ENCODE measurements around the gene SBK3. TPM values are rescaled to one million over a fixed set of nuclear protein-coding genes. Genes with fewer than 3 reads are reported as not detected.

SBK3 gene
- total RNA-seq, 1 donor from 2014 or later, result 1.8 TPM

- H3K9me3 ChIP-seq, result no peaks in the 10 kb centered on the region
- H3K4me1 ChIP-seq, result peaks cover 24% of the 10 kb centered on the region
- ATAC-seq, result peak; percentile 29
- intact Hi-C loops (cut with DNase I), result no loop called here
- no peak for DNase-seq
- no peak for TF ChIP-seq CTCF (IDR thresholded peaks at IDR 0.05)
- H3K27me3 ChIP-seq, result no peaks in the 10 kb centered on the region
- H3K4me3 ChIP-seq, result peak overlapping the region; percentile 89
- H3K27ac ChIP-seq, result peak overlapping the region; percentile 88
- H3K36me3 ChIP-seq, result no peaks in the 10 kb centered on the region
Measured at GRCh38 chr19:55581823-55582223, 36.5 kb upstream of the SBK3 start.

- H3K4me1 ChIP-seq, result peaks cover 19% of the 10 kb centered on the region
- no peaks in the 10 kb centered on the region for H3K36me3 ChIP-seq
- TF ChIP-seq CTCF (IDR thresholded peaks at IDR 0.05), result no peak
- H3K27me3 ChIP-seq, result no peaks in the 10 kb centered on the region
- ATAC-seq (no peak), DNase-seq (no peak)
- intact Hi-C loops (cut with DNase I), result no loop called here
- H3K27ac ChIP-seq, result peak overlapping the region; percentile 88
- H3K9me3 ChIP-seq, result no peaks in the 10 kb centered on the region
- H3K4me3 ChIP-seq, result peak overlapping the region; percentile 89
Measured at GRCh38 chr19:55581145-55581822, 35.9 kb upstream of the SBK3 start.

- ATAC-seq, result peak; percentile 92
- no peaks in the 10 kb centered on the region for H3K36me3 ChIP-seq
- H3K27ac ChIP-seq, result peak within 1 kb of the TSS; percentile 88
- H3K4me1 ChIP-seq, result peaks cover 15% of the 10 kb centered on the region
- no peaks in the 10 kb centered on the region for H3K27me3 ChIP-seq
- peak; percentile 93 for DNase-seq
- H3K4me3 ChIP-seq, result peak within 1 kb of the TSS; percentile 89
- H3K9me3 ChIP-seq, result no peaks in the 10 kb centered on the region
- intact Hi-C loops (cut with DNase I), result no loop called here
- no peak for TF ChIP-seq CTCF (IDR thresholded peaks at IDR 0.05)
Measured at GRCh38 chr19:55580628-55581144, 35.3 kb upstream of the SBK3 start, which contains the start of gene ZNF579. Gene ZNF579 (minus strand): TSS chr19:55580848. CDS start chr19:55579639, 1,209 bp downstream.

- peak overlapping the region; percentile 88 for H3K27ac ChIP-seq
- DNase-seq (no peak), ATAC-seq (peak; percentile 44)
- peak overlapping the region; percentile 89 for H3K4me3 ChIP-seq
- no peak for TF ChIP-seq CTCF (IDR thresholded peaks at IDR 0.05)
- no peaks in the 10 kb centered on the region for H3K27me3 ChIP-seq
- H3K36me3 ChIP-seq, result no peaks in the 10 kb centered on the region
- peaks cover 15% of the 10 kb centered on the region for H3K4me1 ChIP-seq
- intact Hi-C loops (cut with DNase I), result no loop called here
- H3K9me3 ChIP-seq, result no peaks in the 10 kb centered on the region
Measured at GRCh38 chr19:55579766-55580621, 34.7 kb upstream of the SBK3 start.

- ATAC-seq (no peak), DNase-seq (no peak)
- no peaks in the 10 kb centered on the region for H3K27me3 ChIP-seq
- no peak for TF ChIP-seq CTCF (IDR thresholded peaks at IDR 0.05)
- peak overlapping the region; percentile 89 for H3K4me3 ChIP-seq
- intact Hi-C loops (cut with DNase I), result no loop called here
- H3K36me3 ChIP-seq, result no peaks in the 10 kb centered on the region
- no peaks in the 10 kb centered on the region for H3K9me3 ChIP-seq
- no peak overlapping the region for H3K27ac ChIP-seq
- H3K4me1 ChIP-seq, result peaks cover 15% of the 10 kb centered on the region
Measured at GRCh38 chr19:55578761-55579747, 33.7 kb upstream of the SBK3 start.
